Stimulated activated CD4-positive, alpha-beta T cell treated with anti-CD3 and anti-CD28 coated beads, TNF-alpha, amount 100 ng/mL, for 48 hours (primary cell): Measurements from ENCODE around the gene LCE1E.

Source experiments
- DNase-seq, 3 donors: peaks; one replicate each; pipeline ENCODE4 v3.0.0-alpha.2; 2020; ENCODE audit warnings: low read depth in 3 of 3

LCE1E gene

DNA sequence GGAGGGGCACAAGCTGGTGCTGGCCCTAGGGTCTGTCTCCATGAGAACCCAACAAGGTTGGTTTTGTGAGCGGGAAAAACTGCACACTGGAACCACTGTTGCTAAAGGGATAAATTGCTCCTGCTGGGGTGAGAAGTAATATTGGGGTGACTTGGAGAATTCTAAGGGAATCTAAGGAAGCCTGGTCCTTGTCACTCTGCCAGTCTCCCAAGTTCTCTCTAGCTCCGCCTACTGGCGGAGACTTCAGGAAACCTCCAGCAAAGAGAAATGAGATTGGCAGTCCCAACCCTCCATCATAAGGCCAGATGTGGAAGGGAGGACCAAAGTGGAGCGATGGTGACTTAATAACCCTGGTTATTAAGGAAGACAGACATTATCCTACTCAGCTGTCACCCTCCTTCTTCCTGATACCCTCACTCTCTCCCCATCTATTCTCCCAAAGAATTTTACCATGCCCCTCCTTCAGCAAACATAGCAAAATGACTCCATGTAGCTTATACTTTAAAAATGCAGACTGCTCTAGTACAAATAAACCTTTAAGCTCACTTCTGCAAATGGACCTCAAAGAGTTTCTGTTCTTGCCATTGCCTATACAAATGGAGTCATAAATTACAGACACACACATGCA is 8.4 kb upstream of the LCE1E start:
- no peak for DNase-seq

DNA sequence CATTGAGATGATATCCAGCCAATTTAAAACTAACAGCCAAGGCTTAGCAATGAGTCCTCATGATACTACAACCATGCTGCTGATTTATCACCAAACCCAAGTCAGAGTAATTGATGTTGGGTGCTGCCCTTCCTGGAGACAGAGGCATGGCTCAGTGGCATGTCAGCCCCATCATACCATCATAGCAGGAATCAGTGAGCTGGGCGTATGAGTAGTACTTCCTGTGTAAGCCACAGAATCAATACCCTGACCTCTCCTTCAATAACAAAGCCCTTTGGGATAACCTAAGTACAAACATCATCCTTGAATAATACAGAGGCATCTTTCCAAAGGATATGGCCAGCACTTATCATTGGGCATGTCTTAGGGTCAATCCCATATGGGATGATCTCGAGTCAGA is 3.0 kb upstream of the LCE1E start:
- no peak for DNase-seq

DNA sequence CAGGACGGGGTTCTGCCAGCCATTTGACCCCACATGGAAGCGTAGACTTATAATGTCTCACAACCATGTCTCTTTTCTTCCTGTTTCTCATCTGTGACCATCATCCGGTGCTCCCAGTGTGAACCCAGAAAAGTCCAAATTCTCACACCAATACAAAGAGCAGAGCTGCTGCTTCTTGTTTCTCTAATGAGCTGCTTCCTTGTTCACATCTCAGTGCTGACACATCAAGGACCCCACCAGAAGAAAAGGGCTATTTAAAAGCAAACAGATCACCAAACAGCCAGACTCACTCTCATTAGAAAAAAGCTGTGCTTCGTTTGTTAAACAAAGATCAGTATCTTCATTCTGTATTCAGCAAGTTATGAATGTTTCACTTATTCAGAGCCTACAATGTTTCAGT is 9.6 kb downstream of the LCE1E start:
- no peak for DNase-seq

DNA sequence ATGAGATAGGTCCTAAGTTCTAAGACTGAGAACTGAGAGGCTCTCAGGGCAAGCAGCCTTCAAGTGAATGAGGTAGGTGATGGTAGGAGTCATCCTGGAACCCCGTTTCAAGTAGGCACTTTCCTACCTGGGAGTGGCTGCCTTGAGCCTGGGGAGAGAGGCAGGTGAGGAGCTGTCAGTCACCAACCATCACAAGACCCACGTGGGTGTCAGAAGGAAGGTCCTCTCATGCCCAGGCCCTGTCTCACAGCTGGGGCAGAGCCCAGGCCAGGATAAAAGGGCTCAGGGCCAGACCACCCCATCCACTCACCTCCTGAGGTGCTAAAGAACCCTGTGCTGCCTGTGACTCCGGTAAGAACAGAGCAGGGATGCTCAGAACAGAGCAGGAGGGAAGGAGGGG is 10.4 kb downstream of the LCE1E start, which contains the start of gene LCE1D:
Gene LCE1D, plus strand, starts transcription at position 301 of the 400 bp plus-strand sequence. CDS start 1,074 bp downstream, outside the sequence.
- no peak for DNase-seq

DNA sequence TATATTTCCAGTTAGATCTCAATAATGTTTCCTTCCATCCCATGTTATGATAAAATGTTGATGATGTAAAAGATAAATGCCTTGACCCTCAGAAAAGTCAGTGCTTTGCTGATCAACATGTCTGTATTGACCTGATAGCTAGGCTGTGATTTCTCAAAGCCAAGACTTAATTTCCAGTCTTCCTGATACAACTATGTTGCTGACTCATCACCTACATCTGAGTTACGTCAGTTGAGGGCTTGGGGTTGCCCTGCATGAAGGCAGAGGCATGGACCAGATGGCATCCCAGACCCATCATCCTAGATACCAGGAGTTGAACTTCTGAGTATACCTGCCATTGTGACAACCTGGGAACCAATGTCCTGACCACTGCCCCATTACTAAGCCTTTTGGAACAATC is 15.3 kb downstream of the LCE1E start:
- no peak for DNase-seq

DNA sequence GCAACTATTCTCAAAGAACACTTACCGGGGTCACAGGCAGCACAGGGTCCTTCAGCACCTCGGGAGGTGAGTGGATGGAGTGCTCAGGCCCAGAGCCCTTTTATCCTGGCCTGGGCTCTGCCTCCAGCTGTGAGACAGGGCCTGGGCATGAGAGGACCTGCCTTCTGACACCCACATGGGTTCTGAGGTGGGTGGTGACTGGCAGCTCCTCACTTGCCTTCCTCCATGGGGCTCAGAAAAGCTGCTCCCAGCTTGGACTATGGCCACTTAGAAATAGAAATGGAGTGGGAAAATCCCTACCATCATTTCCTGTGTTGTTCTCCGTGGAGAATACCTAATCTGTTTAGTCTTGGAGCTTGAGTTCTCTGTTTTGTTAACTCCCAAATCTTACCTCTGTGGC is 20.5 kb downstream of the LCE1E start, which contains the start of gene LCE1C:
Gene LCE1C, minus strand, starts transcription at position 76 of the 400 bp plus-strand sequence. CDS start 1,173 bp downstream, outside the sequence.
- DNase-seq, result no peak

DNA sequence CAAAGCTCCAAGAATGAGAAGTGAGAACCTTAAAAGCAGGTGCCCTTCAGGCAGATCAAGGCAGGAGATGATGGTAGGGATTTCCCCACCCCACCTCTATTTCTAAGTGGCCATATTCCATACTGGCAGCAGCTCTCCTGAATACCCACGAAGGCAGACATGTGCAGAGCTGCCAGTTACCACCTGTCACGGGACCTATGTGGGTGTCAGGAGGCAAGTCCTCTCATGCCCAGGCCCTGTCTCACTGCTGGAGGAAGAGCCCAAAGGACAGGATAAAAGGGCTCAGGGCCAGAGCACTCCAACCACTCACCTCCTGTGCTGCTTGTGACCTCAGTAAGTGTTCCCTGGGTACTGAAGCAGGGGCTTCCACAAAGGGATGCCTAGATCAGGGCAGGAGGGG is 25.0 kb downstream of the LCE1E start:
- DNase-seq, result no peak

DNA sequence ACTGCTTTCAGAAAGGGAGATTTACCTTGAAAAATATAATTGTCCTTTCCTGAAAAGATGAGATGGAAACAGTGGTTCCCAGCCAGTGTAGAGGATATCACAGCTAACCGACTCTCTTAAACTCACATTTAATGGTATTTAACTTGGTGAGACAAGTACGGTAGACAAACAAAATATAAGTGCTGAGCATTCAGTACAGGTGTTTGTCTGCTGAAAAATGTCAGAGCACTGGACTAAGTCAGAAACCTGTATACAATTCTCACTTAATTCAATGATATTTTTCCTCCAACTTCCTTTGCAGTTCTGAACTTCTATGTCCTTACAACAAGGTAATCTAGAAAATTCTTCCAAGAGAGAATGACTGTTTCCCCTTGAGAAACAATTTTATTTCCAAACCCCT is 25.6 kb downstream of the LCE1E start, which contains the start of gene LCE1B:
Gene LCE1B, plus strand, starts transcription at position 301 of the 400 bp plus-strand sequence. CDS start 476 bp downstream, outside the sequence.
- no peak for DNase-seq

DNA sequence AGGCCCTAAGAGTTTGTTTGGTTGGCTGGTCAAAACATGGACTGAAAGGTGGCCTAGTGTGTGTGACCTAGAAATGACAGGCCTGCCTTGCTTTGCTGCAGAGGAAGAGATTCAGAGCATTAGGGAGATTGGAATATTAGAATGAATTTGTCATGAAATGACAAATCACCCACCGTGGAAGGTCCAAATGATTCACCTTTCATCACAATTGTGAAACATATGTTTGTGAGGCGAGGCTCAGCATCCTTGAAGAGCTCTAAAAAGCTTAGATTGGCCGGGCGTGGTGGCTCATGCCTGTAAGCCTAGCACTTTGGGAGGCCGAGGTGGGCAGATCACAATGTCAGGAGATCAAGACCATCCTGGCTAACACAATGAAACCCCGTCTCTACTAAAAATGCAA is 31.3 kb downstream of the LCE1E start:
- no peak for DNase-seq

DNA sequence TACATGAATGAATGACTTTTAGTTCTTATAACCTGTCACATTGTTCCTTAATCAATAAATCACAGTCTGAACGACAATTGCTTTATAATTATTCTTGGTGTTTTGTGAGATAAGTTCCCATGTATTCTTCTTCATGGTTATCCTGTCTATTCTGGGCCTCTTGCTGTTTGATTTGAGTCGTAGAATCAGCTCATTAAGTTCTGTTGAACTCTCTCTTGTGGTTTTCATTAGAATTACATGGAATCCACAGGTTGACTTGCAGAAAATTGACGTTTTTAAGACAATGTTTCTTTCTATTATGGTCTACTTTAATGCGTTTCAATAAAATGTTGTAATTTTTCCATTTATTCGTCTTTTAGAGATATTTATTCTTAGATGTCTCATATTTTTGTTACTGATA is 37.2 kb downstream of the LCE1E start:
- DNase-seq, result no peak

DNA sequence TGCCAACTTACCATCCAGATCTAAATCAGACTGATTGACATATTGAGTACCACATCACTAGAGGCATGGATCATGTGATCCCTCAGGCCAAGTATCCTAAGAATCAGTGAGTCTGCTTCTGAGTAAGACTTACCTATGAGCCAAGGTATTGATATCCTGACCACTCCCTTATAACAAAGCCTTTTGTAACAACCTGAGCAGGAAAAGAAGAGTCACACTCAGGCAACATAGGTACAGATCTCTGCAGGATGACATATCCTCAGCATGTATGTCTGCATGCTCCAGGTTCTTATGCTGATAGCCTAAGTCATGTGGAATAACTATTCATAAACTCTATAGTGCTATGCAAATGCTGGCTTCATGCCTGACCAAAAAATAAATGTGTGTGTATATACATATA is 38.9 kb downstream of the LCE1E start:
- DNase-seq, result no peak

DNA sequence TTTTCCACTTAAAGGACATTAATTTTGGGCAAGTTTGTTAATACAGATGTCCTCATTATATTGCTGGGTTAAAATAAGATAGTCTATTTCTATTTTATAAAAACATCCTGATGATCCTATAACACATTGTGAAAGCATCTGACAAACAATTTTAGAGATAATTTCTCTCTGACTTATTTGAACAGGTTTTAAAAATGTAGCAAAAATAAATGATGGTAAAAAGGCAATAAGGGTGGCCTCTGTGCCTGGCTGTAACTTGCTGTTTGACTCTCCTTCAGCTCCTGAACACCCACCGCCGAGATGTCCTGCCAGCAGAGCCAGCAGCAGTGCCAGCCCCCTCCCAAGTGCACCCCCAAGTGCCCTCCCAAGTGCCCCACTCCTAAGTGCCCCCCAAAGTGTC is 41.1 kb downstream of the LCE1E start, which contains the start of gene LCE1A:
Gene LCE1A, plus strand, starts transcription at position 301 of the 400 bp plus-strand sequence. Its CDS starts 0 bp downstream, at position 301.
- DNase-seq, result no peak

DNA sequence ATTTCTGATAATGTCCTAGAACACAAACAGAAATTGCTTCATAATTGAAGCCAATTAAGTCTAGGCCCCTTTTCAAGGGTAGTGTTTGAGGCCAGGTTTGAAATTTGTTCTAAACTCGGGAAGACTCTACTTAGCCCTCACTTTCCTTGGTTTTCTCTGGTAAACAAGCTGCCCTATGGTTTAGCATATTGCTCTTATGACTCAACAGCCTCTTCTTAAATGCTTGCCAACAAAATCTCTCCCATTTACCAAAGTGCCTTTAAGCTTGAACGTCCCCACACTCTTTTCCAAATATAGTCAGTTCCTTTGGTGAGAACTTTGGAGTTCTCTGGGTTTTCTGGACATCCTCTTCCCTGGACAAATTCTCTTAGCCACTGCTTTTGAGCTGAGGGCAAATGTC is 50.8 kb downstream of the LCE1E start:
- DNase-seq, result no peak
